Measurements from ENCODE around the gene DEGS2.
"Not testable (repeated sequence)": the region's sequence is repeated elsewhere in the genome, so short reads cannot be mapped to it uniquely, and the experiment has no call there.

Gene DEGS2

DNA sequence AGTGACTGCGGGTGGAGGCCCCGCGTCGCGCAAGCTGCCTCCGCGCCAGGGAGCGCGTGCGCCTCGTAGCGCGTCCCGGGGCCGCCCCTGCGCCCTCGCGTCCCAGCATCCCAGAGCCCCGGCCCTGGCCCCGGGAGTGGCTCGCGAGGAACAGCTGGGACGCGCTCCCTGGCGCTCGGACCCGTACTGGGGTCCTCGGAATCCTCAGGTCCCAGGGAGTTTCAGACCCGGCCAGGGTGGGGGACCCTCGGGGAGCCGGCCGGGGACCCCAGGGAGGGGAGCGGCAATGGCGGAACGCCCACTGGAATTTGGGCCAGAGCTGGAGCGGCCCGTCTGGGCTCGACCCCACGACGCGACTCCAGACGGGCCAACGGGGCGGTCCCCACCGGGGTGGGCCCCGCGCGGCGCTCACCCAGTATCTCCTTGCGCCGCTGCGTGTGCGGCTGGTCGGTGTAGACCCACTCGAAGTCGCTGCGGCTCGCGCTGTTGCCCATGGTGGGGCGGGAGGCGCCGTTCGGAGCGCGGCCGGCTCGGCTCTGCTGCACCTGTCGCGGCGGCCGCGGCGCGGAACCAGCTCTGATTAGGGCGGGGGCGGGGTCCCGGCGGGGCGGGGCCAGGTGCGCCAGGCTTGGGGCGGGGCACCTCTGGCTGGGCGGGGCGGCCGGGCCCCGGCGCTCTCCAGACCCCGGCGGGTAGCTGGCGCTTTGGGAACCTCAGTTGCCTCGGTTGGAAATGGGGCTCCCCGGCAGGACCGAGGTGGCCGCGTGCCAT lies at the start of gene DEGS2:
Gene DEGS2, minus strand, starts transcription at position 552 of the 771 bp plus-strand sequence. Its CDS starts 58 bp downstream, at position 494.
- peak; percentile 46 to 68 for DNase-seq

DNA sequence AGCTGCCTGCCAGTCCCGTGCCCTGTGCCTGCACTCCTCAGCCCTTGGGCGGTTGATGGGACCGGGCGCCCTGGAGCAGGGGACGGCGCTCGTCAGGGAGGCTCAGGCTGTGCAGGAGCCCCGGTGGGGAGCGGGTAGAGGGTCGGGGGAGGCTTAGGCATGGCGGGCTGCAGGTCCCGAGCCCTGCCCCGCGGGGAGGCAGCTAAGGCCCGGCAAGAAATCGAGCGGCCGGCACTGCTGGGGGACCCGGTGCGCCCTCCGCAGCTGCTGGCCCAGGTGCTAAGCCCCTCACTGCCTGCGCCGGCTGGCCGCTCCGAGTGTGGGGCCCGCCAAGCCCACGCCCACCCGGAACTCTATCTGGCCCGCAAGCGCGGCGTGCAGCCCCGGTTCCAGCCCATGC lies 48.7 kb upstream of the DEGS2 start:
- not testable (repeated sequence) for DNase-seq

DNA sequence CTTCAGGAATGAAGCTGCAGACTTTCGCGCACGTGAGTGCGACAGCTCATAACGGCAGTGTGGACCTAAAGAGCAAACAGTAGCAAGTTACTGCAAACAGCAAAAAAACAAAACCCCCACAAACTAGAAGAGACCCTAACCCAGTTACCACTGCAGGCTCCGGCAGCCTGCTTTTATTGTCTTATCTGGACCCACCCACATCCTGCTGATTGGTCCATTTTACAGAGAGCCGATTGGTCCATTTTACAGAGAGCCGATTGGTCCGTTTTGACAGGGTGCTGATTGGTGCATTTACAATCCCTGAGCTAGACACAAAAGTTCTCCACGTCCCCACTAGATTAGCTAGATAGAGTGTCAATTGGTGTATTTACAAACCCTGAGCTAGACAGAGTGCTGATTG lies 48.1 kb upstream of the DEGS2 start:
- not testable (repeated sequence) for DNase-seq

DNA sequence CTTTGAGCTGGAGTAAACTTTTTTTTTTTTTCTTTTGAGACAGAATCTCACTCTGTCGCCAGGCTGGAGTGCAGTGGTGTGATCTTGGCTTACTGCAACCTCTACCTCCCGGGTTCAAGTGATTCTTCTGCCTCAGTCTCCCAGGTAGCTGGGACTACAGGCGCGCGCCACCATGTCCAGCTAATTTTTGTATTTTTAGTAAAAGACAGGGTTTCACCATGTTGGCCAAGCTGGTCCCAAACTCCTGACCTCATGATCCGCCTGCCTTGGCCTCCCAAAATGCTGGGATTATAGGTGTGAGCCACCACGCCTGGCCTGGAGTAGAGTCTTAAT lies 45.4 kb upstream of the DEGS2 start:
- not testable (repeated sequence) for DNase-seq

DNA sequence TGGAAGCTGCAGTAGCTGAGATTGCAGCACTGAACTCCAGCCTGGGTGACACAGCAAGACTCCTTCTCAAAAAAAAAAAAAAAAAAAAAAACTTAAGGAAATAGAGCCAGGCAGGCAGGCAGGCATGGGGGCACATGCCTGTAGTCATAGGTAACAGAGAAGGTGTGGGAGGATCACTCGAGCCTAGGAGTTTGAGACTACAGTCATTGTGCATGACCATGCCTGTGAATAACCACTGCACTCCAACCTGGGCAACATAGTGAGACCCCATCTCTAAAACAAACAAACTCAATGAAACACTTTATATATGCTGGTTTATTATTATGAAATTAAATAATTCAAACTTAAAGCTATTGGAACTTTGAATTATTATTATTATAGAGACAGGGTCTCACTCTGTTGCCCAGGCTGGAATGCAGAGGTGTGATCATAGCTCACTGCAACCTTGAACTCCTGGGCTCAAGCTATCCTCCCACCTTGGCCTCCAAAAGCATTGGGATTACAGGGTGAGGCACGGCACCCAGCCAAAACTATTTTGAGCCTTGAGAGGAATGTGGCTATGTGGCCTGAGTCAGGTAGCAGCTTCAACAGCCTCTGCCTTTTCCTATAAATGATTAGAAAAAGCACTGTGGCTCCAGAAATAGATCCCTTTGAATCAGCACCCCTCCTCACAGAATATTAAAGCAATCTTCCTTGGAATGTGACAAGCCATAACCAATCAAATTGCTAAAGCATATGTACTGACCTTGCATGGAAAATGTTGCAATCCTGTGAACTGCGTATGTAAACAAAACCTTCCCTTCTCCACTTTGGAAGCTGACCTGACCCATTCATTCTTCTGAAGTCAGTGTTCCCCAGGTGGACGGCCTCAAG lies 44.8 kb upstream of the DEGS2 start:
- no peak for DNase-seq

DNA sequence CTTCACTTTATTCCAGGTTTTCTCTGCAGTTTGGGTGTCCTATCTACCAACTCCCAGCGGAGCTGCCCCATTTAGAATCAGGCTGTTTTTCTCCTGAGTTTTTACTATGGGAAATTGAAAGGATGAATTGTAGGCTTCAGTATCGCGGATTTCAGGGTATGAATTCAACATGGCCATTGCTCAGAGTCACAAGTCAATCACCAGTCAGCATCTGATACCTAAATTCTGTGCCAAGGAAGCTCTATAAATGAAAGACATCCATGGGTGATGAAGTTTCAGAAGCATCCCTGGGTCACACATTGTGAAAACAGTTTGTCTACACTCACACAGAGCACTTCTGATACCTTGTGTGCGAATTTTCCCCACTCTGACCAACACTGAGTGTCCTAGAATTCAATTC lies 43.7 kb upstream of the DEGS2 start:
- DNase-seq, result no peak

DNA sequence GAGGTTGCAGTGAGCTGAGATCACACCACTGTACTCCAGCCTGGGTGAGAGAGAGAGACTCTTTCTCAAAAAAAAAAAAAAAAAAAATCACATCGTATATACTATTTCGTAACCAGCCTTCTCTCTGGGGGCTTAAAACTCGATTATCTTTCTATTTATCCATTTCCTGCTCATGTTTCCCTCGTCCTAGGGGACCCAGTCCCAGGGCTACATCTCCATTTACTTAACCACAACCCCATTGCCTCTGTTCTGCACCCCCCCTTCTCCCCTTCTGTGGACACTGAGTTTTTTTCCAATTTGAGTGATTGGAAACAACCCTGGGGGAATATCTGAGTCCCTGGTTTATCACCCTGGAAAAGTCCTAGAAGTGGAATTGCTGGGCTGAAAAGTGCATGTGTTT lies 43.3 kb upstream of the DEGS2 start:
- no peak for DNase-seq

DNA sequence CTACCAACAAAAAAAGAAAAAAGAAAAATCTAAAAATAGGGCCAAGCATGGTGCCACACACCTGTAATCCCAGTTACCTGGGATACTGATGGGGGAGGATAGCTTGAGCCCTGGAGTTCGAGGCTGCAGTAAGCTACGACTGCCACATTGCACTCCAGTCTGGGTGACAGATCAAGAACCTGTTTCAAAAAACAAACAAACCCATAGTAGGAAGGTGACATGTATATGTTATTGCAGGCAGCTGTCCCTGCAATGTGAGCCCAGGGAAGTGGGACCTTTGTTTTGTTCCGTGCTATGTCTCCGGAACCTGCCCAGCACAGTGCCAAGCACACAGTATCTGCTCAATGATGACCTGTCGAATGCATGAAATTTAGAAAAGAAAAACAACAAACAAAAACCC lies 42.3 kb upstream of the DEGS2 start:
- DNase-seq, result no peak

DNA sequence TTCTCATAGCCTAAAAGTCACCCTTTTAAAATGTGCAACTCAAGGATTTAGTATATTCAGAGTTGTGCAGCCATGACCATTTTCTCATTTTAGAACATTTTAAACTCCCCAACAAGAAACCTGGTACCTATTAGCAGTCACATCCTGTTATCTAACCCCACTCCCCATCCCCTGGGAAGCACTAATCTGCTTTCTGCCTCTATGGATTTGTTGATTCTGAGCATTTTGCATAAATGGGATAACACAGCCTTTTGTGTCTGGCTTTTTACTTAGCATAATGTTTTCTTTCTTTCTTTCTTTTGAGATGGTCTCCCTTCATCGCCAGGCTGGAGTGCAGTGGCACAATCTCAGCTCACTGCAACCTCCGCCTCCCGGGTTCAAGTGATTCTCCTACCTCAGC lies 40.9 kb upstream of the DEGS2 start:
- no peak for DNase-seq

DNA sequence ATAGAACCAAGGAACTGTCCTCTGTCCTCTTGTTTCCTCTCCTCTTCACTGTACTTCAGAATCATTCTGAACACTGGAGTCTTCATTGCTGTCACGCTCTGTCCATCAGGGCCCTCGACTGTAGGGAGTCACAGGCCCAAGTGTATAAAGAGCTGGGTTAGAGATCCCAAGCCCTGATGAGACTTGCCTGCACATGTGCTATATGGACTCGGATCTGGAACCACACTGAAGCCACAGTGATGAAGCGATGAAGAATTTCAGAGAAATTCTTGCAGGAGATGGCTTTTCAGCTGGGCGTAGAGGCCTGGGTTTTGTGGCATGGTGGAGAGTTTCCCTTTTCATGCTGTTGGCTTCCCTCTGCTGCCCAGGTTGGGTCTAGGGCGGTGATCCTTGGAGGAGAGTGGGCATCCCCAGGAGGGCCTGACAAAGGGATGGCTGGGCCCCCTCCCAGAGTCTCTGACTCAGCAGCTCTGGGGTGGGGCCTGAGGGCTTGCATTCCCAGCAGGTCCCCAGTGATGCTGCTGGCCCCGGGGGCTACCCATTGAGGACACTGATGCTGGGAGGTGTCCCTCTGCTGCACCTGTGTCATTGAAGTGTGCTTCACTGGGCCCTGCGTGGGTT lies 39.9 kb upstream of the DEGS2 start:
- no peak for DNase-seq

DNA sequence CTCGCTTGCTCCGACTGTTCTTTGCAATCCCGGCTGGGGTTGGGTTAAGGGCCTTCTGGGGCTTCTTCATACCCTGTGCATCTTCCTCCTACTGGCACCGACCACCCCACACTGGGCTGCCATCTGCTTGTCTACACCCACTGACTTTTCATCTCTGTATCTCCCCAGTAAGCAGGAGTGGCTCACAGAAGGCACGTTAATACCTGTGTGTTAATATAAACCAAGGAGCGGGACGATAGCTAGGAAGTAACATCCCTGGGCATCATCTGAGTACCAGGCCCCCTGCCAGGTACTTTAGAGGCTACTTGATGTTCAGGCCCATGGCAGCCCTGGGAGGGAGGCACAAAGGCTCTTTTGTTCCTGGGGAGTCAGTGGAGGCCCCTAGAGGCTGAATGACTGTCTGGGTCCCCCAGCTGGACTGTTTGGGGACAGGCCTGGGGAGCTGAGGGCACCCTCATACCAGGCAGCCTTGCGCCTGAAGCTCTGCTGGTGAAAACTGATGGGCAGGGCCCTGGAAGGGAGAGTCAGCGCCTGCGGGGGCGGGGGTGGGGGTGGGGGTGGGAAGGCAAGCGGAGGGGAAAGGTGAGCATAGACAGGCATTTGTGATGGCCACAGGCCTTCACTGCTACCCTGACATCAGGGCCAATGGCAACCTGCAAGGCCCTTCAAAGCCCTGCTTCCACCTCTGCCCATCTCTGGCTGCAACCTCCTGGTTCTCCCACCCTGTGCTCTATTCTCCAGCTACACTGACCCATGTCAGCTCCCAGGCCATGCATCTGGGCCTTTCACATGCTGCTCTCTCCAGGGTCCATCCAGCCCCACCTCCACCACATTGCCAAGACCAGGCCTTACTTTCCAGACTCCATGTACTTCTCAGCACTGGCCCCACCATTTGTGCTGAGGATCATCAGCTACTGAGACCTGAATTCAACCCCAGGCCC lies 34.2 kb upstream of the DEGS2 start:
- DNase-seq, result no peak

DNA sequence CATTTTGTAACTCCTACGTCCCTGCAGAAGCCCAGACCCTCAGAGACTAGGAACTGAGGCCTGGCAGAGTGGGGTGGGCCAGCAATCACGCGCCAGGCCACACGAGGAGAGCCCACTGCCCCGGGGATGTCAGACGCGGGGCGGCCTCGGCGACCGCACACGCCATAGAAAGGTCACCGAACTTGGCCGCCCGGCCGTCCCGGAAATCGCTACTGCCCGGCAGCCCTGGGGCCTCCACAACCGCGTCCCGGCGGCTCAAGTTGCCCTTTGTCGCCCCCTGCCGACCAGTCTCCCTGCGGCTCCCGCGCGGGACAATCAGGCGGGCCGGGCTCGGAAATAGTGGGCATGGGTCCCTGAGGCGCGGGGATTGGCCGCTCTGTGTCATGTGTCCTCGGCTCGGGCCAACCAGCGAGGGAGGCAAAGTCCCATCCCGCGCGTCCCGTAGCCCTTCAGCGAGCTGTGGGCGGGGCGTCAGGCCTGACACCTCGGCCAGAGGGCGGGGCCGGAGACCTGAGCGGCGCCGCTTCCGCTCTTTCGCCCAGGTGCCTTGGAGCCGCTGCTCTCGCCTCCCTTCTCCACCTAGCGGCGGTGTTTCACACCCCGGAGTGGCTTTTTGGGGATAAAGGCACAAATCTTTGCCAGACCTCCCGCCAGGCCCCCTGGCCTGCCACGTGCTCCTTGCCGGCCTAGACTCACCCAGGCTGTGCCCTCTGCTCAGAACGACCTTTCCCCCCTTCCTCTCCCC lies 33.4 kb upstream of the DEGS2 start:
- DNase-seq, result peak; percentile 99 to 100

DNA sequence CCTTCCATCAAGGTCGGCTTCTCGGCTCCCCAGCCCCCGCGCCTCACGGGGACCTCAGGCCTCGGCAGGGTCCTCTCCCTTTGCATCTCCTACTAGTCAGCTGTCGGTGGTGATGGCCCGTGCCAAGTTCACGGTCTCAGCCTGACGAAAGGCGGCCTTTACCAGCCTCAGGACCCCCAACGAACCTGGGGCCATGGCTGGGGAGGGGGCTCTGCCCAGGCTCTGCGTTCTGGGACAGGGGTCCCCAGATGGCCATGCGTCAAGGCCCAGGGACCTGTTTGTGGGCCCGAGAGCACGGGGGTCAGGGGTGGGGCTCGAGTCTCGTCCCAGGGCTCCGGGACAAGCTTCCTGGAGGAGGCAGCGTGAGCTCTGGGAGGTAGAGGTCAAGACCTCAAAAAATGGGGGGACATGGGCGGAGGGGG lies 32.8 kb upstream of the DEGS2 start:
- DNase-seq, result no peak

DNA sequence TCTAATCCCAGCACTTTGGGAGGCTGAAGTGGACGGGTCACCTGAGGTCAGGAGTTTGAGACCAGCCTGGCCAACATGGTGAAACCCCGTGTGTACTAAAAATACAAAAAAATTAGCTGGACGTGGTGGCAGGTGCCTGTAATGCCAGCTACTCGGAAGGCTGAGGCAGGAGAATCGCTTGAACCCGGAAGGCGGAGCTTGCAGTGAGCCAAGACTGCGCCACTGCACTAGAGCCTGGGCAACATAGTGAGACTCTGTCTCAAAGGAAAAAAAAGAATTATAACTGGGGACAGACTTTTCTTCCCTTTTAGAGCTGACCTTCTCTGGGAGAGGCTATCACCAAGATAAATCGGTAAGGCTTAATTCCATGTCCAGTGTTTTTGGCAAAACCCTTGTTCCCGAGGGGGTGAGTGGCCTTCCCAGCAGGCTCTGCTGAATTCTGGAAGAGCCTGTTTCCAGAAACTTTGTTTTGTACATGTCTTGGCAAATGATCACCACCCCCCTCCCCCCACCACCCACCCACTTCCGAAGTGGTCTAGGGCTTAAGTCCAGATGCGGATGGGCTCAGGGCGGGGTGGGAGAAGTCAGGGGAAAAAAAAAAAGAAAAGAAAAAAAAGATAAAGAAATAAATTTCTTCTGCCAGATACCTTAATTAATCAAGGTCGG lies 32.3 kb upstream of the DEGS2 start:
- DNase-seq, result no peak

DNA sequence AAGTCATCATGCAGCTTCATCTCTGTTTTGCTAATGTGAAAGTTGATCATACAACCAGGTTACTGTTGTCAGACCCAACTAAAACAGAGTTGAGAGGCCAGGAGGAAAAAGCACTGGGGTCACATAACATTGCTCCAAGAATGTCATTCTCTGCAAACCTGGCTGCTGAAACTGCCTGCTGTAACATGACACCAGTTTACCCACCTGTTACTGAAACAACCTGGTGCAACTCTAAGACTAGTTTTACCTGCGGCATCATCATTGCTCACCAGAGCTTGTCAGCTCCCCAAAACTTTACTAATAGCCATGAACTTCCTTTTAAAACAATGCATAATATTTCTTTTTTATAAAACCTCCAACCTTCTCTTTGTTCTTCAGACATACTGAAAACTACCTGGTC lies 30.7 kb upstream of the DEGS2 start:
- no peak for DNase-seq

DNA sequence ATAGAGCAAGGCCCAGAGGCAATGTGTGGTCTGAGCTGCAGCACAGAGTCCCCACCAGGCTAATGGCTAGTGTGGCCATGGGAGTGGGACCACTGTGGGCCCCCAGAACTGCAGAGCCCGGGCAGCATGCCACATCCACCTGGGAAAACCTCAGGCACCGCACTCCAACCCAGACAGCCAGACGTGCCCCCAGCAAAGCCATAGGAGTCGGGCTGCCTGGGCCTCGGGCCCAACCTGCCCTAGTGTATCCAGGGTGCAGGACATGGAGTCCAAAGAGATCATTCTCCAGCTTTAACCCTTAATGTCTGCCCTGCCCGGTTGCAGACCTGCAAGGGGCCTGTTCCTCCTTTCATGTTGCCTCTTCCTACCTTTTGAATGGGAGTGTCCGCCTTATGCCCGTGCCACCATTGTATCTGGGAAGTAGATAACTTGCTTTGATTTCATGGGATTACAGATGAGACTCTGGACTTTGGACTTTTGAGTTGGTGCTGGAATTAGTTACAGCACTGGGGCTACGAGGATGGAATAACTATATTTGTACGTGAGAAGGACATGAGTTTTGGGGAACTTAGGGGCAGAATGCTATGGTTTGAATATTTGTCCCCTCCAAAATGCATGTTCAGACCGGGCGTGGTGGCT lies 29.1 kb upstream of the DEGS2 start:
- DNase-seq, result no peak

DNA sequence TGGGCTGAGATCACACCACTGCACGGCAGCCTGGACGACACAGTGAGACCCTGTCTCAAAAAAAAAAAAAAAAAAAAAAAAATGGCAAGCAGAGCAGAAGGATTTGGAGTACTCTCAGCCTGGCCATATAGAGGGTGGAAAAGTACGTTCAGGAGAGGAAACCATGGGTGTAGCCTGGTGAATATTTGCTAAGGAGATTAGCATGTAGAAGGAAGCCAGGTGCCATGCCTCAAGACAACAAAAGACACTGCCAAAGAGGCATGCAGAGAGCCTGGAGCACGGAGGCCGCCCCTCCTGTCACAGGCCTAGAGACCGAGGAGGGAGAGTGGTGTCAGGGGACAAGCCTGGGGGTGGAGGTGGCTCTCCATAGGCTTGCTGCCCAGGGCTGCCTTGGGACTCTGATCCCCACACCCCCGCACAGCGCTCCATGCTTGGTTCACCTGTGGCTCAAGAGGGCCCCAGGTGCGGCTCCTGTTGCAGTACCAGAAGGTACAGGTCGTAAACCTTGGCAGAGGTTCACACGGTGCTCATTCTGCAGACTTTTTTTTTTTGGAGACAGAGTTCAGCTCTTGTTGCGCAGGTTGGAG lies 27.9 kb upstream of the DEGS2 start:
- no peak for DNase-seq

DNA sequence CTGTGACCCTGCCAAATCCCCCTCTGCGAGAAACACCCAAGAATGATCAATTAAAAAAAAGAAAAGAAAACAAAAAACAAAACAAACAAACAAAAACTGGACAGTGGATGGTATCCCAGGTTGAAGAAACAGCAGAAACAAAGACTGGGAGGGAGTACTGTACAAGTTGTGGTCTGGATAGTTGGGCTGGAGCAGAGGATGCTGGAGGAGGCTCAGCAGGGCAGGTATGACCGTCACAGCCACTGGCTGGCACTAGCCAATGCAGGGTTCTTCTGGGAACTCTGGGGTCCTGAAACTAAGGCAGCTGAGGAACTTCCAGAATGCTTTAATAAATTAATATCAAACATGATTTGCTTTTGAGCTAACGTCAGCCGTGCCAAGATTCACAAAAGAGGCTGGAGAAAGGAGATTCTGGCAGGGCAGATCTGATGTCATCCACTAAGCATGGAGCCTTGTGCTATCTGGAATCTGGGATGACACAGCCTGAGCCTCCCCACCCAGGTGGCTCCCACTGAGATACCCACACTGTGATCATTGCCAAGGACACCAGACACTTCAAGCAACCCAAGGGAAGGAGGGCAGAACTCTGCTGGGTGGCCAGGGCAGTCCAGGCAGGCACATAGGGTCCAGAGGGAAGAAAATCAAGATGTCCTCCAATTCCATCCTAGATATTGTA lies 22.6 kb upstream of the DEGS2 start:
- DNase-seq, result not testable (repeated sequence)

DNA sequence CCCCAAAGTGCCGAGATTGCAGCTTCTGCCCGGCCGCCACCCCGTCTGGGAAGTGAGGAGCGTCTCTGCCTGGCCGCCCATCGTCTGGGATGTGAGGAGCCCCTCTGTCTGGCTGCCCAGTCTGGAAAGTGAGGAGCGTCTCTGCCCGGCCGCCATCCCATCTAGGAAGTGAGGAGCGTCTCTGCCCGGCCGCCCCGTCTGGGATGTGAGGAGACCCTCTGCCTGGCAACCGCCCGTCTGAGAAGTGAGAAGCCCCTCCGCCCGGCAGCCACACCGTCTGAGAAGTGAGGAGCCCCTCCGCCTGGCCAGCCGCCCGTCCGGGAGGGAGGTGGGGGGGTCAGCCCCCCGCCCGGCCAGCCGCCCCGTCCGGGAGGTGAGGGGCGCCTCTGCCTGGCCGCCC lies 21.2 kb upstream of the DEGS2 start:
- not testable (repeated sequence) for DNase-seq

DNA sequence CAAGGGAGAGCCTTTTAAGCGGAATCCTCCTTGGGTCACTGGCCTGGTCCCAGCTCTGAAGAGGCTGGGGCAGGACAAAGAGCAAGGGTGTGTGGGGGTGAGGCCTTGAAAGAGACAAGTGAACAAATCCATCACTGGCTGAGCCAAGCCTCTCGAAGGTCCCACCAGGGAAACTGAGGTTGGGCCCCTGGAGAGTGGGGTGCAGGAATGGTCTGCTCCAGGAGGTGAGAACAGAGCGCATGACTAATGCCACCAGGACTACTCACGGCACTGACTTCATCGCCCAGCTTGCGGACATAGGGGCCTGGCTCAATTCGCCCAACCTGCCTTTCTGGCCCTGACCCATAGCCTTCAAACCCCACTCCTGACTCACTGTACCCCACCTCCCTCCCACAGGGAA lies 19.2 kb upstream of the DEGS2 start:
- DNase-seq, result no peak
